MM.1S (cell line): Measurements from ENCODE around the gene TRAPPC10.

Experiments used
- DNase-seq: peaks from one replicate; pipeline ENCODE4 v3.0.0-alpha.2; 2015
- H2AFZ ChIP-seq: fragments of 300-600 bp; sonication (generic); 2 replicates; pipeline ENCODE4 v1.6.0; 2016; ENCODE audit warnings: antibody characterized with exemption, low read length
- H3F3A ChIP-seq: fragments of 300-600 bp; sonication (generic); 2 replicates; pipeline ENCODE4 v1.6.1; 2016; ENCODE audit warnings: mild to moderate bottlenecking, antibody characterized with exemption, low read length, moderate library complexity, mixed read lengths; ENCODE audit not compliant: insufficient read depth
- H3K27ac ChIP-seq: fragments of 300-600 bp; sonication (generic); 2 replicates; pipeline ENCODE4 v1.5.1; 2016; ENCODE audit warnings: mild to moderate bottlenecking, low read length
- H3K27me3 ChIP-seq: fragments of 300-600 bp; sonication (generic); replicated peaks from 2 replicates; pipeline ENCODE4 v1.6.0; 2016; ENCODE audit warnings: low read length; ENCODE audit not compliant: insufficient read depth
- H3K36me3 ChIP-seq: fragments of 300-600 bp; sonication (generic); replicated peaks from 2 replicates; pipeline ENCODE4 v1.6.1; 2016; ENCODE audit warnings: mild to moderate bottlenecking, low read length, mixed read lengths; ENCODE audit not compliant: insufficient read depth
- H3K4me1 ChIP-seq: fragments of 300-600 bp; sonication (generic); 2 replicates; pipeline ENCODE4 v1.6.1; 2016; ENCODE audit warnings: low read length, mixed read lengths
- H3K4me2 ChIP-seq: fragments of 300-600 bp; sonication (generic); 2 replicates; pipeline ENCODE4 v1.6.0; 2016; ENCODE audit warnings: low read depth, low read length
- H3K4me3 ChIP-seq: fragments of 300-600 bp; sonication (generic); 2 replicates; pipeline ENCODE4 v1.5.1; 2016; ENCODE audit warnings: low read length, mixed read lengths
- H3K79me2 ChIP-seq: fragments of 300-600 bp; sonication (generic); 2 replicates; pipeline ENCODE4 v1.6.1; 2016; ENCODE audit warnings: mixed run types, low read length, mixed read lengths
- H3K9ac ChIP-seq: fragments of 300-600 bp; sonication (generic); 2 replicates; pipeline ENCODE4 v1.6.1; 2016; ENCODE audit warnings: low read length, mixed read lengths
- H3K9me2 ChIP-seq: fragments of 300-600 bp; sonication (generic); replicated peaks from 2 replicates; pipeline ENCODE4 v1.6.1; 2016; ENCODE audit warnings: mild to moderate bottlenecking, low read length, mixed read lengths; ENCODE audit not compliant: insufficient read depth
- H3K9me3 ChIP-seq: fragments of 300-600 bp; sonication (generic); replicated peaks from 2 replicates; pipeline ENCODE4 v1.6.1; 2016; ENCODE audit warnings: mild to moderate bottlenecking, low read length, mixed read lengths; ENCODE audit not compliant: insufficient read depth
- H4K20me1 ChIP-seq: fragments of 300-600 bp; sonication (generic); 2 replicates; pipeline ENCODE4 v1.6.1; 2016; ENCODE audit warnings: mild to moderate bottlenecking, low read length, moderate library complexity, mixed read lengths; ENCODE audit not compliant: insufficient read depth
- CTCF ChIP-seq: fragments of 300-600 bp; sonication (generic); IDR thresholded peaks from 2 replicates; pipeline ENCODE4 v1.5.1; 2016; ENCODE audit warnings: antibody characterized with exemption, low read length, mixed read lengths
- EZH2 ChIP-seq: fragments of 300-600 bp; sonication (generic); optimal IDR thresholded peaks from 2 replicates; pipeline ENCODE3; 2017; ENCODE audit warnings: low read depth, mild to moderate bottlenecking, antibody characterized with exemption, low read length, mixed read lengths
- EZH2phosphoT487 ChIP-seq: fragments of 300-600 bp; sonication (generic); IDR thresholded peaks from 2 replicates; pipeline ENCODE4 v1.6.1; 2018; ENCODE audit warnings: antibody characterized with exemption, low read length

The TRAPPC10 gene

GRCh38 chr21:44005071-44005470, 7.0 kb upstream of the TRAPPC10 start:
- no peaks in the 10 kb centered on the region for H4K20me1 ChIP-seq
- no peaks in the 10 kb centered on the region for H3K27me3 ChIP-seq
- no peaks in the 10 kb centered on the region for H3F3A ChIP-seq
- no peaks in the 10 kb centered on the region for H3K4me1 ChIP-seq
- no peaks in the 10 kb centered on the region for H3K36me3 ChIP-seq
- no peaks in the 10 kb centered on the region for H3K79me2 ChIP-seq
- no peak overlapping the region for H3K27ac ChIP-seq
- TF ChIP-seq CTCF = no peak
- TF ChIP-seq EZH2 = no peak
- TF ChIP-seq EZH2phosphoT487 = no peak
- no peaks in the 10 kb centered on the region for H3K9me3 ChIP-seq
- no peak overlapping the region for H3K4me2 ChIP-seq
- DNase-seq = no peak
- H3K4me3 ChIP-seq = no peak overlapping the region
- no peak overlapping the region for H2AFZ ChIP-seq
- no peaks in the 10 kb centered on the region for H3K9me2 ChIP-seq
- H3K9ac ChIP-seq = no peak overlapping the region

DNA sequence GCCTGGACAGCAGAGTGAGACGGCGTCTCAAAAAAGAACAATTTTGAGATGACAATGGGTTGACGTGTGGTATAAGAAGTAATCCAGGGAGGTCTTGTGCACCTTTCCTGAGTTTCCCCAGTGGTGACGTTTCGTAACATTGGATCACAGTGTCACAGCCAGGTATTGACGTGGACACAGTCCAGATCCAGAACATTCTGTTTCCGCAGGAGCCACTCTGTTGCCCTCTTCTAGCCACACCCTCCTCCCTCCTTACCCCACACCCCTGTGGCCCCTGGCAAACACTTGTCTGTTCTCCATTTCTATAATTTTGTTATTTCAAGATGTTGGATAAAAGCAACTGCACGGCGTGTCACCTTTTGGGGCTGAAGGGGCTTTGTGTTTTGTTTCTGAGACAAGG, 6.5 kb upstream of the TRAPPC10 start:
- H4K20me1 ChIP-seq = no peaks in the 10 kb centered on the region
- no peaks in the 10 kb centered on the region for H3K79me2 ChIP-seq
- H3K27me3 ChIP-seq = no peaks in the 10 kb centered on the region
- no peak overlapping the region for H3K9ac ChIP-seq
- no peaks in the 10 kb centered on the region for H3K9me3 ChIP-seq
- H3K4me3 ChIP-seq = no peak overlapping the region
- DNase-seq = no peak
- H3F3A ChIP-seq = no peaks in the 10 kb centered on the region
- no peaks in the 10 kb centered on the region for H3K4me1 ChIP-seq
- no peak overlapping the region for H3K27ac ChIP-seq
- no peak for TF ChIP-seq EZH2phosphoT487
- no peaks in the 10 kb centered on the region for H3K36me3 ChIP-seq
- no peak overlapping the region for H3K4me2 ChIP-seq
- H3K9me2 ChIP-seq = no peaks in the 10 kb centered on the region
- H2AFZ ChIP-seq = no peak overlapping the region

- Histone ChIP-seq H2AFZ (no peak overlapping the region), H3F3A (no peaks in the 10 kb centered on the region), H3K79me2 (peaks cover 1% of the 10 kb centered on the region), H3K4me1 (peaks cover 2% of the 10 kb centered on the region; the same call in 1 of the 2 replicates), H3K9me2 (no peaks in the 10 kb centered on the region), H3K4me3 (no peak overlapping the region), H3K4me2 (no peak overlapping the region), H3K9ac (no peak overlapping the region), H3K27ac (no peak overlapping the region), H3K27me3 (no peaks in the 10 kb centered on the region), H3K9me3 (no peaks in the 10 kb centered on the region), H4K20me1 (no peaks in the 10 kb centered on the region), H3K36me3 (no peaks in the 10 kb centered on the region)
- TF ChIP-seq EZH2 = no peak
- TF ChIP-seq CTCF = no peak
- TF ChIP-seq EZH2phosphoT487 = no peak
- DNase-seq = no peak
Measured at GRCh38 chr21:44006017-44006619, 6.0 kb upstream of the TRAPPC10 start.

DNA sequence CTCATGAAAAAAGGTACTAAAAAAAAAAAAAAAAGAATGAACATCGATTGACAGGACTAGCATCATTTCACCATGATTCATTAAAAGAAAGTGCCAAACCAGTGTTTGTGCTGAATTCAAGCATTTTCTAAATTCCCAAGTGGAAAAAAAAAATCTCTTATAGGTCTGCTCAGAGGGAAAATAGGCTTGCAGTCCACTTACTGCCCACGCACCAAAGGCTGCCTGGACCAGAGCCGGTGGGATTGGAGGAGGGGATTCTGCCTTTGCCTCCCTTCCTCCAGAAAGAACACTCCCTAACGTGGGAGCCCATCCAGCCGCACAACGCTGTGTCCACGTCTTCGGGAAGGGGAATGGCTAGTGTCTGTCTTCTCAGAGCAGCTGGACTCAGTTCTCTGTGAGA, 5.5 kb upstream of the TRAPPC10 start:
- Histone ChIP-seq H3K4me1 (peaks cover 4% of the 10 kb centered on the region; the same call in 1 of the 2 replicates), H3K27ac (no peak overlapping the region), H2AFZ (no peak overlapping the region), H3K4me2 (no peak overlapping the region), H4K20me1 (no peaks in the 10 kb centered on the region), H3K27me3 (no peaks in the 10 kb centered on the region), H3K9me2 (no peaks in the 10 kb centered on the region), H3F3A (no peaks in the 10 kb centered on the region), H3K9ac (no peak overlapping the region), H3K4me3 (no peak overlapping the region), H3K36me3 (no peaks in the 10 kb centered on the region), H3K79me2 (peaks cover 7% of the 10 kb centered on the region), H3K9me3 (no peaks in the 10 kb centered on the region)
- no peak for DNase-seq
- no peak for TF ChIP-seq CTCF
- TF ChIP-seq EZH2 = no peak
- TF ChIP-seq EZH2phosphoT487 = no peak
